Heart left ventricle (tissue), 16 donors: ENCODE results near the gene SLC35F3. TPM values are rescaled to one million over a fixed set of nuclear protein-coding genes. Genes with fewer than 3 reads are reported as not detected.

Source experiments
- ATAC-seq, 4 donors: fragments of 200-7000 bp; cut with Tn5 transposase; one replicate each; pipeline ENCODE4 v1.9.1; 2020 to 2022; ENCODE audit warnings: moderate library complexity in 4 of 4, mild to moderate bottlenecking in 3 of 4, moderate number of reproducible peaks in 1 of 4
- DNase-seq, 5 donors: peaks; one replicate each; pipeline ENCODE4 v3.0.0-alpha.2; 2020
- H3K27ac ChIP-seq, 12 donors: fragments of 200-600 bp; sonication (generic) in 4 of 12; one replicate each; pipeline versions ENCODE4 v1.5.0 to v1.8.0; 2016 to 2022; ENCODE audit warnings: mild to moderate bottlenecking in 2 of 12
- H3K27me3 ChIP-seq, 9 donors: fragments of 200-600 bp; sonication (generic) in 2 of 9; one replicate each; pipeline versions ENCODE4 v1.5.1 to v1.8.0; 2016 to 2022; ENCODE audit warnings: mild to moderate bottlenecking in 3 of 9
- H3K36me3 ChIP-seq, 9 donors: fragments of 200-600 bp; sonication (generic) in 2 of 9; one replicate each; pipeline versions ENCODE4 v1.5.0 to v1.8.0; 2018 to 2022; ENCODE audit warnings: mild to moderate bottlenecking in 2 of 9
- H3K4me1 ChIP-seq, 12 donors: fragments of 200-600 bp; sonication (generic) in 4 of 12; one replicate each; pipeline versions ENCODE4 v1.5.0 to v1.8.0; 2016 to 2022; ENCODE audit warnings: mild to moderate bottlenecking in 3 of 12
- H3K4me3 ChIP-seq, 12 donors: fragments of 200-600 bp; sonication (generic) in 4 of 12; one replicate each; pipeline versions ENCODE4 v1.5.0 to v1.8.0; 2017 to 2022; ENCODE audit warnings: mild to moderate bottlenecking in 9 of 12, moderate library complexity in 4 of 12
- H3K9me3 ChIP-seq, 12 donors: fragments of 200-600 bp; sonication (generic) in 4 of 12; one replicate each; pipeline versions ENCODE4 v1.5.0 to v1.8.0; 2016 to 2022; ENCODE audit warnings: mild to moderate bottlenecking in 1 of 12
- POLR2A ChIP-seq, 2 donors: fragments of 450-650 bp; IDR thresholded peaks; one replicate each; pipeline ENCODE4 v1.6.1; 2017; ENCODE audit warnings: antibody characterized with exemption in 2 of 2, mild to moderate bottlenecking in 2 of 2, moderate library complexity in 2 of 2
- WGBS, 4 donors: extraction: QIAGEN DNeasy Blood & Tissue Kit in 2 of 4; methylation state at CpG; one replicate each; pipeline versions ENCODE4 v1.1.5 to v1.1.7; 2013 to 2018; 5-methylcytosine and 5-hydroxymethylcytosine counted together
- intact Hi-C, 10 donors: fragments of 100-400 bp; cut with DNase I; formaldehyde crosslinking; loops; one replicate each; pipeline versions ENCODE4 v1.11.1 to v1.14.2; 2022
- polyA plus RNA-seq, 2 donors: library from polyadenylated mRNA; stranded (reverse); fragments of 200-250 nt; gene quantifications; one replicate each; pipeline ENCODE4 v1.2.3, GENCODE V29; 2013
- total RNA-seq, 9 donors: library from RNA; depleted of rRNA in 2 of 9; stranded (reverse); fragments of >200 nt in 2 of 9; fragmentation: NEBNext Ultra II Directional in 3 of 9; extraction: Animal tissue kit (Norgen Biotek cat#: 25700) in 3 of 9; gene quantifications; one replicate each; pipeline versions ENCODE4 v1.1.0 to v1.2.4, GENCODE V29; 2016 to 2023
- TF ChIP-seq, protein P1 (sequence below), 12 donors: fragments of 200-600 bp; sonication (generic) in 4 of 12; IDR thresholded peaks; one replicate each; pipeline versions ENCODE4 v1.5.0 to v1.8.0; 2018 to 2022; ENCODE audit warnings: antibody characterized with exemption in 12 of 12, mild to moderate bottlenecking in 5 of 12
- donor health status: ischemic (EF 13 %, LVEDD 7.1; RV severe dilation, severe dysfunction).
- donor health status: healthy with polysubstance abuse.
- donor health status: DM: no; HTN: yes; CAD: no.
- donor health status: DM: no; HTN: no; CAD: no.
- donor health status: ischemic (EF 25% LVEDD 6.9; RV normal size, moderate dysfunction).
- donor health status: ischemic (EF 25% LVEDD 5.7; RV mildly dilated, moderate dysfunction).
- donor health status: healthy.
- donor health status: DM: yes; HTN: yes; CAD: no.
- donor health status: ischemic (EF 35%, LVEDD 5.7; RV mildly dilated, moderate dysfunction).
- donor health status: nonischemic (EF 11% LVEDD 7.7; RV severe dilation, severe dysfunction).
- donor health status: DM: yes; HTN: yes; CAD: no.
- donor health status: PGD.
- donor health status: ischemic (EF 29% LVEDD 5.4; RV normal size, mild dysfunction).
- donor health status: nonischemic (EF 23%, LVEDD 6.1; RV moderate dilation, normal function).

Gene SLC35F3
- total and polyA plus RNA-seq, 11 donors = 0.03 to 0.11 (median 0.11) TPM; not detected in 8

DNA sequence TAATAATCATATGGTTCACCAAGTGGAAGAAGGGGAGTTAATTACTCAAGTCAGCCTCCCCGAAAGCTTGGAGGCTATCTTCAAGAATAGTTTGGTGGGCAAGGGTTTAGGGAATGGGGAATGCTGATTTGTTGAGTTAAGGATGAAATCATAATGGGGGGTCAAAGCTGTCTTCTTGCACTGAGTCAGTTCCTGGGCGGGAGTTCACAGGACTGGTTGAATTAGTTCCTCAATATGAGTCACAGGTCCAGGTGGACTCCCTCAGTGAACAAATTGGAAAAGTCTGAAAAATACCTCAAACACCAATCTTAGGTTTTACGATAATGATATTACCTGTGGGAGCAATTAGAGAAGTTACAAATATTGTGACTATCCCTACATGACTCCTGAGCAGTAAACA, 353.6 kb downstream of the SLC35F3 start:
- Histone ChIP-seq H3K9me3 (peaks cover 0 to 14% (median 0%) of the 10 kb centered on the region in 12 donors), H3K36me3 (no peaks in the 10 kb centered on the region), H3K4me3 (no peak overlapping the region), H3K4me1 (no peaks in the 10 kb centered on the region), H3K27me3 (peaks cover 0 to 18% (median 0%) of the 10 kb centered on the region in 9 donors), H3K27ac (no peak overlapping the region)
- intact Hi-C loops = no loop called here
- DNase-seq (no peak), ATAC-seq (no peak)
- no peak for TF ChIP-seq POLR2A (IDR thresholded peaks at IDR 0.05)
- TF ChIP-seq, protein P1, sequence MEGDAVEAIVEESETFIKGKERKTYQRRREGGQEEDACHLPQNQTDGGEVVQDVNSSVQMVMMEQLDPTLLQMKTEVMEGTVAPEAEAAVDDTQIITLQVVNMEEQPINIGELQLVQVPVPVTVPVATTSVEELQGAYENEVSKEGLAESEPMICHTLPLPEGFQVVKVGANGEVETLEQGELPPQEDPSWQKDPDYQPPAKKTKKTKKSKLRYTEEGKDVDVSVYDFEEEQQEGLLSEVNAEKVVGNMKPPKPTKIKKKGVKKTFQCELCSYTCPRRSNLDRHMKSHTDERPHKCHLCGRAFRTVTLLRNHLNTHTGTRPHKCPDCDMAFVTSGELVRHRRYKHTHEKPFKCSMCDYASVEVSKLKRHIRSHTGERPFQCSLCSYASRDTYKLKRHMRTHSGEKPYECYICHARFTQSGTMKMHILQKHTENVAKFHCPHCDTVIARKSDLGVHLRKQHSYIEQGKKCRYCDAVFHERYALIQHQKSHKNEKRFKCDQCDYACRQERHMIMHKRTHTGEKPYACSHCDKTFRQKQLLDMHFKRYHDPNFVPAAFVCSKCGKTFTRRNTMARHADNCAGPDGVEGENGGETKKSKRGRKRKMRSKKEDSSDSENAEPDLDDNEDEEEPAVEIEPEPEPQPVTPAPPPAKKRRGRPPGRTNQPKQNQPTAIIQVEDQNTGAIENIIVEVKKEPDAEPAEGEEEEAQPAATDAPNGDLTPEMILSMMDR (IDR thresholded peaks at IDR 0.05) = no peak
- 78 to 91% (median 90%) methylated on average over 3 of the region's 3 CpGs for WGBS, 4 donors

DNA sequence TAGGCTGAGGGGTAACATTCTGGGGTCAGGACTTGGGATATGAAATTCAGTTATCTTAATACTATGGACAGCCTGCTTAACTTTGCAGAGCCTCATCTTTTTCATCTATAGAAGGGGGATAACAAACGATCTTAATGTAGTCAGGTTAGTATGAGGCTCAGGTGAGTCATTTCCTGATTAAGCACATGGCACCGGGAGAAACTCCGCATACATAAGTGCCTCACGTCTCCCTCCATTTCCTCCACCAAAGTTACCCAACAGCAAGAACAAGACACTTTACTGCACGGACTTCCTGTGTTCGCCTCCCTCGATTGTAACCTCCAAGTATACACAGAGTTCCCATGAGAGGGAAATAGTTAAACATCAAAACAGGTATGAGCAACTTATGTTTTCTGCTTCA, 356.1 kb downstream of the SLC35F3 start:
- 49 to 67% (median 59%) methylated on average over 7 of the region's 7 CpGs for WGBS, 4 donors
- Histone ChIP-seq H3K9me3 (peaks cover 0 to 14% (median 0%) of the 10 kb centered on the region in 12 donors), H3K4me1 (no peaks in the 10 kb centered on the region), H3K36me3 (no peaks in the 10 kb centered on the region), H3K27ac (no peak overlapping the region), H3K27me3 (peaks cover 0 to 18% (median 0%) of the 10 kb centered on the region in 9 donors), H3K4me3 (no peak overlapping the region)
- TF ChIP-seq, protein P1 (IDR thresholded peaks at IDR 0.05) = no peak
- TF ChIP-seq POLR2A (IDR thresholded peaks at IDR 0.05) = no peak
- intact Hi-C loops = no loop called here
- no peak for DNase-seq
- ATAC-seq = no peak

DNA sequence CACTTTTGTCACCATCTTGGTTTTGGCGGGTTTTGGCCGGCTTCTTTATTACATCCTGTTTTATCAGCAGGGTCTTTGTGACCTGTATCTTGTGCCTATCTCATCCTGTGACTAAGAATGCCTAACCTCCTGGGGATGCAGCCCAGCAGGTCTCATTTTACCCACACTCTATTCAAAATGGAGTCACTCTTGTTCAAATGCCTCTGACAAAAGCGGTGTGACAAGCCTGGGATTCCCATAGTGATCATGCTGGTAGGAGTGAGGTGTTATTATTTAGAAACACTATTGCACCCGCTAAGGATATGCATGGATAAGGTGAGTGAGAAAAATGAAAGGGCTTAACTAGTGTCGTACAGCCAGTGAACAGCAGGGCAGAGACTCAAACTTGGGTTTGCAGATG, 357.1 kb downstream of the SLC35F3 start:
- ATAC-seq = no peak
- Histone ChIP-seq H3K36me3 (no peaks in the 10 kb centered on the region), H3K9me3 (peaks cover 0 to 14% (median 0%) of the 10 kb centered on the region in 12 donors), H3K4me1 (no peaks in the 10 kb centered on the region), H3K27me3 (peaks cover 0 to 18% (median 0%) of the 10 kb centered on the region in 9 donors), H3K27ac (no peak overlapping the region), H3K4me3 (no peak overlapping the region)
- TF ChIP-seq, protein P1 (IDR thresholded peaks at IDR 0.05) = no peak
- TF ChIP-seq POLR2A (IDR thresholded peaks at IDR 0.05) = no peak
- 35 to 68% (median 53%) methylated on average over 5 of the region's 5 CpGs for WGBS, 4 donors
- no peak for DNase-seq
- intact Hi-C loops = no loop called here

DNA sequence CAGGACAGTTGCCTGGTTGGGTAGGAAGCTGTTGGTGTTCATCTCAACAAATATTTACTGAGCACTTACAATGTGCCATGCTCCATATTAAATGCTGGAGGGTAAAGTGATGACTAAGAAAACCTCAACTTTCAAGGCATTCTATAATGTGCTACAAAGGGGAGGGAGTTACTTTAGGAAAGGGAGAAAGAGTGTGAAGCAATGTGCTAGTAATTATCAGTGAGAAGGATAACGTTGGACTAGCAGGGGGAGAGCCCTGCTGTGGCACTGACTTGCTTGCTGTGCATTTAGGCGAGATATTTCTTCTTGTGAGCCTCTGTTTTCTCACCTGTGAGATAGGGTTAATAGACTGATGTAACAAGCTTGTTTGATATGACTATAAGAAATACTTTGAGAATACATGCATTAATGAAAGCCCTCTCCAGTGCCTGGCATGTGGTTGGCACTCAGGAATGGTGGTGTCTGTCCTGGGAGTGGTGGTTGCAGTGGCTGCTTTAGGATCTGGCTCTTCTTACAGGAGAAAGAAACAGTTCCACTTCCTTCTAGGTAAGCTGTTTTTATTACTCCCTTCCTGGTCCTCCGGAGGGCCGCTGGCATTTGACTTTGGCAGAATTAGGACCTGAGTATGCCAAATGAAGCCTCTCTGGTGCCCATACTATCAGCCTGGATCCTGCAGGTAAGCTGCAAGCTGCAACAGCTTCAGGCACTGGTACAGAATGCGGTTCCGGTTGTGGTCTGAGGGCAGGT, 357.7 kb downstream of the SLC35F3 start:
- H3K36me3 ChIP-seq = no peaks in the 10 kb centered on the region
- ATAC-seq = no peak
- no peak overlapping the region for H3K27ac ChIP-seq
- H3K27me3 ChIP-seq = peaks cover 0 to 18% (median 0%) of the 10 kb centered on the region in 9 donors
- no peak overlapping the region for H3K4me3 ChIP-seq
- no peak for TF ChIP-seq POLR2A (IDR thresholded peaks at IDR 0.05)
- TF ChIP-seq, protein P1 (IDR thresholded peaks at IDR 0.05) = no peak
- H3K4me1 ChIP-seq = no peaks in the 10 kb centered on the region
- 66 to 70% (median 68%) methylated on average over 6 of the region's 6 CpGs for WGBS, 4 donors
- no peak for DNase-seq
- peaks cover 0 to 12% (median 0%) of the 10 kb centered on the region in 12 donors for H3K9me3 ChIP-seq
- intact Hi-C loops = no loop called here
